HCT116 (cell line): ENCODE measurements around the gene CEP170B.

Experiments
- EZH2 ChIP-seq: fragments of 200-600 bp; sonication (generic); IDR thresholded peaks from 2 replicates; pipeline ENCODE4 v1.6.1; 2017; ENCODE audit warnings: antibody characterized with exemption, mixed run types
- FOSL1 ChIP-seq: IDR thresholded peaks from 2 replicates; pipeline ENCODE4 v1.6.1; 2012; ENCODE audit warnings: low read depth

DNA sequence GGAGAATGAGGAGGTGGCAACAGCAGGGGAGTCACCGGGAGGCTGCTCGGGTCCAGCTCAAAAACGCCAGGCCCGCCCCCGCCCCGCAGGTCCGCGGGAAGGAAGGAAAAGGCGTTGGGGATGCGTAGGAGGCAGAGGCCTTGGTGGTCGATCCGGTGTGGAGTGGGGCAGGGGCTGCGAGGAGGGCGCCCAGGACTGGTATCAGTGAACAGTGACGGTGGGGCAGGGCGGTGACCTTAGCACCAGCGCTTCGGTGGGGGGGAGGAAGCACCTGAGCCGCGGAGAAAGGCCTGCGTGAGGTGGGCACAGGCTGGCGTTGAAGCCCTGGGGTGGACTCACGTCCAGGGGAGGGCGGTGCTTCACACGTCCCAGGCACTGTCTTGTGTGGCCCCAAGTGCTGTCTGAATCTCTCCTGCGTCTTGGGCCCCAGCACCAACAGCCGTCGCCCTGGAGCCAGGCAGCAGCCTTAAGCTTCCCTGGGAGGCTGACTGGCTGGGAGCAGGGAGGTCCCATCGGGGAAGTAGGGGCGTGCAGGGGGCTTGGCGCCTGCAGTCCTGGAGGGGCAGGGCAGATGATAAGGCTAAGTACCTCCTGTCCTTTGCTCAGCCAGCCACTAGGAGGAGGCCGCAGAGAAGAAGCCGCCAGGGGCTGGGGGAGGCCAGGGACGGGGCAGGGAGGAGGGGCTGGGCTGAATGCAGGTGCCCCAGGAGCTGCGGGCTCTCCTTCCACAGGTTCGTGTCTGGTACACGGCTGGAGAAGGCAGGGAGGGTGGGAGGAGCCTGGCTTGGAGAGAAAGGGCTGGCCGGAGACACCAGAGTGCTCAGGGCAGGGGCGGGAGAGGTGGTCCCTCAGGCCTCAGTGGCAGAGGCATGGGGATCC, 37.7 kb upstream of the CEP170B start:
- no peak for TF ChIP-seq EZH2
- TF ChIP-seq FOSL1, result no peak
